SHP77 treated with DMSO at 0.1 percent for 48 hours (cell line): ENCODE data around the gene CHIA.
A peak's percentile ranks its signal among the peaks of the same experiment; 100 is the strongest.
"Not testable (repeated sequence)": the region's sequence is repeated elsewhere in the genome, so short reads cannot be mapped to it uniquely, and the experiment has no call there.

Experiments
- DNase-seq: peaks from one replicate; lab custom pipeline; 2025; lab: John Stamatoyannopoulos, UW

Gene CHIA

DNA sequence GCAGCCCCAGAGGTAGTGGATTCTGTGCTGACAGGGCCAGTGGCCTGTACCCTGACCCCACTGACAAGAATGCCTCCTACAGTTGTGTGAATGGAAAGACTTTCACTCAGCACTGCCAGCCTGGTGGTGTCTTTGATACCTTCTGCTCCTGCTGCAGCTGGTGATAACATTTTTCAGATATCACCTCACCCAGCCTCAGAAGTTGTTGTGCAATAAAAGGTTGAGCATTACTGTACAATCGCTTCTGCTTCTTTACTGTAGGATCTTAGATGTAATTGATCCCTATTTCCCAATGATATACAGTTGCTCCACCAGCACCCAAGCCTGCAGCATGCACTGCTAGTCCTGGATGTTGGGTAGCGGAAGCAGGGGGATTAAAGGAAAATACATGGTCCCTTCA lies 4.8 kb upstream of the CHIA start:
- no peak for DNase-seq

DNA sequence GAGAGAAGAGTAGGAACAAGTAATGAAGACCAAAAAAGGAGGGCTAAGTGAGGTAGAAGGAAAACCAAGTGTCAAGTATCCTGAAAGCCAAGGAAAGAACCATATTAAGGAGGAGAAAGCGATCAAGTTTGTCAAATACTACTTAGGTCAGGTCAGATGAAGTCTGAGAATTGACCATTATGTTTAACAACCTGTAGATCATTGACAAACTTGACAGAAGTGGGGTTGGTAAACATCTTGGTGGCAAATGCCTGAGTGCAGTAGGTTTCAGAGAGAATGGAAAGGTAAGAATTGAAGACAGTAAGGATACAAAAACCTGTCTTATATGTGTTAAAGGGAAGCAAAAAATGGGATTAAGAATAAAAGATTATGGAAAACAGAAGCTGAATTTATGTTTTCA lies 3.7 kb upstream of the CHIA start:
- no peak for DNase-seq

- DNase-seq = no peak
Measured at GRCh38 chr1:111289371-111289770, 1.3 kb upstream of the CHIA start.

GRCh38 chr1:111290104-111290503 lies 547 bp upstream of the CHIA start:
- no peak for DNase-seq

GRCh38 chr1:111294390-111294789 lies 3.7 kb downstream of the CHIA start:
- no peak for DNase-seq

DNA sequence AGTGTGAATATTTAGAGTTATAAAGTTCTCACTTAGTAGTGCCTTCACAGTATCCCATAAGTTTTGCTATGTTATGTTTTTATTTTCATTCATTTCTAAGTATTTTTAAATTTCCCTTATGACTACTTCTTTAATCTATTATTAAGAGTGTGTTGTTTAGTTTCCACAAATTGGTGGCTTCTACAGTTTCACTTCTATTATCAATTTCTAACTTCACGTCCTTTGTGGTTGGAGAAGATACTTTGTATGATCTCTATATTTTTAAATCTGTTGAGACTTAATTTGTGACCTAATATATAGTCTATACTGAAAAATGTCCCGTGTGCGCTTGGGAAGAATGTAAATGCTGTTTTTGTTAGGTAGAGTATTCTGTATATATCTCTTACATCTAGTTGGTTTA lies 11.7 kb downstream of the CHIA start:
- DNase-seq = no peak

DNA sequence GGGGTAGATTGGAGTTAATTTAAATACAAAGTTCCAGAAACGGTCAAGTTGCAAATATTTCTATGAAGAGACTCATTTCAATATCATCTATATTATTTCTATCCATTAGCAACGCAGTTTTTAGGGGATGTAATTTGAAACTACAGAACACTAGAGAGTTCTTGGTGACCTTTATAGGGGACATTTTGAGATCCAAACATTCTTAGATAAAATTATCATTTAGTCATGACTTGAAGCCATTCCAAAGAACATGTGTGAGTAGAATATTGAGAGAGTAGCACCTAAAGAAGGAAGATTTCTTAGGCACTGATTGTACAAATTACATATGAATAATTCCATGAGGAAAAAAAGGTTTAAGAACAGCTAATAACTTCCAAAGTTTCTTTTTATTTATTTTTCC lies 19.0 kb downstream of the CHIA start:
- DNase-seq = no peak

GRCh38 chr1:111318523-111318922 lies 27.9 kb downstream of the CHIA start:
- DNase-seq = no peak

- no peak for DNase-seq
Measured at GRCh38 chr1:111320066-111320879, 29.6 kb downstream of the CHIA start.

GRCh38 chr1:111323231-111323630 lies 32.6 kb downstream of the CHIA start:
- DNase-seq = no peak

GRCh38 chr1:111332190-111332589 lies 41.5 kb downstream of the CHIA start:
- DNase-seq = no peak

DNA sequence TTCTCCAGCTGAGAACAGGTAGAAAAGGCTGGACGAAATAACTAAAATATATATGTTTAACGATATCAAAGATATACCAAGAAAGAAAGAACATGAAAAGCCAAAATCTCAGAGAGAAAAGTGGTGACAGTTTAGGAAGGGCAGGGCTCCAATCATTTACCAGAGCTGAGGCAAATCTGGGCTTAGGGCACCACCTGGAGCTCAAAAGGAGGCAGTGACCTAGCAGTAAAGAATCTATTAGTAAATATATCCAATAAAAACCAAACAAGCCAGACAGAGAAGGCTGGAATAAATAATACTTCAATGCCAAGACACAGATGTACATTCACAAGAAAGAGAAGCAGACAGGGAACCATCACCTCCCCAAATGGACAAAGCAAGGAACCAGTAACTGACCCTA lies 43.5 kb downstream of the CHIA start:
- no peak for DNase-seq

- DNase-seq = not testable (repeated sequence)
Measured at GRCh38 chr1:111335214-111335877, 44.7 kb downstream of the CHIA start.

DNA sequence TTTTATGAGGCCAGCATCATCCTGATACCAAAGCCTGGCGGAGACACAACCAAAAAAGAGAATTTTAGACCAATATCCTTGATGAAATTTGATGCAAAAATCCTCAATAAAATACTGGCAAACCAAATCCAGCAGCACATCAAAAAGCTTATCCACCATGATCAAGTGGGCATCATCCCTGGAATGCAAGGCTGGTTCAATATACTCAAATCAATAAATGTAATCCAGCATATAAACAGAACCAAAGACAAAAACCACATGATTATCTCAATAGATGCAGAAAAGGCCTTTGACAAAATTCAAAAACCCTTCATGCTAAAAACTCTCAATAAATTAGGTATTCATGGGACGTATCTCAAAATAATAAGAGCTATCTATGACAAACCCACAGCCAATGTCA lies 48.2 kb downstream of the CHIA start:
- not testable (repeated sequence) for DNase-seq

DNA sequence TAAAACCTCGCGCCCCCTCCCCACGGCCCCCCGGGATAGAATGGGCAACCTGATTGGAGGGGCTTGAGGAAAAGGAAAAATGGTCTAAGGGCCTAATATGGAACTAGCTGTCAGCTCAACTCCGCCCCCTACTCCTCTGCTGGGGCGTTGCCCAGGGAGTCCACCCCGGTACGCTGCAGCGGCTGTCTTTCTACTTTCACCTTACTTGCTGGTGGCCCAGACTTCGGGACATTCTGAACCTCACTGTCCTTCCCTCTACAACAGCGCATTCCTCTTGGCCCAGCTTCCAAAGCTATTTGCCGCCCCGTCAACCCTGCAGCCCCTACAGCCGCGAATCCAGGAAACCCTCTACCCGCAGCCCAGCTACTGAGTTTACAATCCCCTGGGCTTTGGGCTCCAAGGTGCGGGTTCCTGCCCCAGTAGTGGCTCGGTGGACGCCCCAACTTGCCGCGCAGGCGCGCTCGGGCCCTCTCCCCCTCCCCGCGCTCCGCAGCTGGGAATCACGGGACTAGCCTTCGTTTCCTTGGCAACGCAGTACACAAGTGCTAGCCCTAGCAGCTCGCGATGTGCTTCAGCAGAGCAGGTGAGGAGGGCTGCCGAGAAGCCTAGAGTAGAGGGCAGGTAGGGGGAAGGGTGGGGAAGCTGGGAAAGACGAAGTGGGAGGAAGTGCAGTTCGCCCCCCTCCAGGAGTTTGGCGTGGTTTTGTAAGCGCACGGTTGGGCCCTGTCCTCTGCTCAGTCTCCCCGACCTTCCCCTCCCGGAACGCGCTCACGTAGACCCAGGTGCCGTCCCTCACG lies 55.6 kb downstream of the CHIA start:
- DNase-seq = peak; percentile 62

DNA sequence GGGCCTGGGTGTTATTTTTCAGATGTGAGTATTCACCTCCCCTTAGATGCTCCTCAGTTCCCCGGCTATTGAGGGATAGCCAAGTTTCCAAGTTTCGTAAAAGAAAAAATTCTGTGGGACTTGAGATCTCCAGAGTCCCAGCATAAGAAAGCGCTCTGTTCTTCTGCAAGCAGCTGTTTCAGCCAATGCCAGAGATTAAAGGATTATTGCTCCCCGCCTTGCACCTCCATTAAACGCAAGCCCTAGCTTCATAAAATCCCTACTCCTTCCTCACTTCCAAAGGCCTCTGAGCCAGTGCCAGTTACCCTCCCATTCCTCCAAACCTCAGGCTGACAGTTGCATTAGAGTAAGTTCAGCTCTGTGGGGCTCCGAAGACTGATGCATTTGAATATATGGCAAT lies 56.4 kb downstream of the CHIA start:
- DNase-seq = no peak

DNA sequence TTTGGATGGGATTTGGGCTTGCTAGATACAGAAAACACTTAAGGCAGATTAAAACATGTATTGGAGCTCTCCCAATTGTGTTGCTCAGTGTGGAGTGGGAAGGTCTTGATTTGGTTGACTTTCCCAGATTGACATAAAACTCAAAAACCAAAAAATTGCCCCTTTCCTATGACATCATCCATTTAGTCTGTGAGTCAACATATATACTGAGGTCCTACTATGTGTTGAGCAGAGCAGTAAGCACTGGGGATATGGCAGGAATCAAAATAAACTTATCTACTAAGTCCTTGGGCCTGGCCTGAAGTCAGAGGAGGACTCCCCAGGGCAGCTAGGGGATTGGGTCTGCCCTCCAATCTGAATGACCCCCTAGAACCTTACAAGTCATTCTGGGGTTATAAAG lies 61.0 kb downstream of the CHIA start:
- DNase-seq = no peak

DNA sequence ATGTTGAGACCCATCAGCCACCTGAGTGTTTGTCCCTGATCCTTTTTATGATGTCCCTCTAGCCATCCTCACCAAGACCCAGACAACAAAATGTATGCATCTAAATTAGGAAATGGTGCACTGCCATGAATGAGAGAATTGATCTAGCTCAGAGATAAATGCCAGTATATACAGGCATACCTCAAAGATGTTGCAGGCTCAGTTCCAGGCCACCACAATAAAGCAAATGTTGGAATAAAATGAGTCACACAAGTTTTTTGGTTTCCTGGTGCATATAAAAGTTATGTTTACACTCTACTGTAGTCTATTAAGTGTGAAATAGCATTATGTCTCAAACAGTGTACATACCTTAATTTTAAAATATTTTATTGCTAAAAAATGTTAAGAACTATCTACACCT lies 63.9 kb downstream of the CHIA start:
- DNase-seq = no peak

DNA sequence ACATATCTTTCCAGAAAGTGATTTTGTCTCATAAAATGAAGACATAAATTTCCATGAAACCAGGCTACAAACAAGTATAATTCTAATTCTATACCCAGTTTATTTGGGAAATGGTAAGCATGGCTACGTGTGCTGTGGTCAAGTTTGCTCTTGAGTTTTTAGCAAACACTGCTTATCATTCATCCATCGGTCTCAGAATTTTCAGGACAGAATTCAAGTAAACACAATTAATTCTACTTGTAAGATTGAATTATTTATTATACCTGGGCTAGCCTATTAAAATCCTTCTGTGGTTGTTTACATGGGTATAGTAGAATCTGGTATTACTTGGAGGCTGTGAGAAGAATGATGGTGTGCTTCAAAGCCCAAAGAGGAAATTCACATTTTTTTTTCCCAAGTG lies 68.3 kb downstream of the CHIA start:
- DNase-seq = no peak

GRCh38 chr1:111359376-111359775 lies 68.7 kb downstream of the CHIA start:
- no peak for DNase-seq

DNA sequence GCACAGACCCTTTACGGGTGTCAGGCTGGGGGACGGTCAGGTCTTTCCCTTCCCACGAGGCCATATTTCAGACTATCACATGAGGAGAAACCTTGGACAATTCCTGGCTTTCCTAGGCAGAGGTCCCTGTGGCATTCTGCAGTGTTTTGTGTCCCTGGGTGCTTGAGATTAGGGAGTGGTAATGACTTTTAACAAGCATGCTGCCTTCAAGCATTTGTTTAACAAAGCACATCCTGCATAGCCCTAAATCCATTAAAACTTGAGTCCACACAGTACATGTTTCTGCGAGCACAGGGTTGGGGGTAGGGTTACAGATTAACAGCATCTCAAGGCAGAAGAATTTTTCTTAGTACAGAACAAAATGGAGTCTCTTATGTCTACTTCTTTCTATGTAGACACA lies 69.6 kb downstream of the CHIA start:
- not testable (repeated sequence) for DNase-seq

DNA sequence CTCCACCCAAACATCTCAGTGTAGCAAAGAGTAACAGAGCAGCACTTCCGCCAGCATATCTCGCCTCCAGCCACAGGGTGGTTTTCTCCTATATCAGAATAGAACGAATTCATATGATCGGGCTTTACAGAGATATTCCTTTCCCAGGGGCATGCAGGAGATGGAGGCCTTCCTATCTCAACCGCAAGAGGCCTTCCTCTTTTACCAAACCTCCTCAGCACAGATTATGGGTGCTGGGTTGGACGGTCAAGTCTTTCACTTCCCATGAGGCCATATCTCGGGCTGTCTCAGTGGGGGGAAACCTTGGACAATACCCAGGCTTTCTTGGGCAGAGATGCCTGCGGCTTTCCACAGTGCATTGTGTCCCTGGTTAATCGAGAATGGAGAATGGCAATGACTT lies 71.1 kb downstream of the CHIA start:
- DNase-seq = no peak

GRCh38 chr1:111364690-111365089 lies 74.0 kb downstream of the CHIA start:
- DNase-seq = no peak
